Activated CD4-positive, alpha-beta T cell treated with anti-CD3 and anti-CD28 coated beads for 24 hours (primary cell): ENCODE data around the gene ARHGAP8.

Experiments used
- DNase-seq, 2 donors: peaks; one replicate each; pipeline ENCODE4 v3.0.0-alpha.2; 2020; ENCODE audit warnings: low read depth in 2 of 2

ARHGAP8 gene

GRCh38 chr22:44752285-44753188 lies at the start of gene ARHGAP8:
Gene ARHGAP8, plus strand, starts transcription at chr22:44752575. Its CDS starts 33,953 bp downstream, at chr22:44786528.
- DNase-seq = no peak

GRCh38 chr22:44703255-44703870 lies 49.0 kb upstream of the ARHGAP8 start:
- no peak for DNase-seq

- DNase-seq = no peak
These were observed 48.0 kb upstream of the ARHGAP8 start for GRCh38 chr22:44704159-44705021.

- no peak for DNase-seq
These were observed 47.4 kb upstream of the ARHGAP8 start for GRCh38 chr22:44705022-44705297.

GRCh38 chr22:44706488-44706887 lies 45.9 kb upstream of the ARHGAP8 start:
- DNase-seq = no peak

- DNase-seq = no peak
These were observed 45.2 kb upstream of the ARHGAP8 start for GRCh38 chr22:44707178-44707577.

GRCh38 chr22:44707752-44708151 lies 44.6 kb upstream of the ARHGAP8 start:
- DNase-seq = no peak

- no peak for DNase-seq
These were observed 42.4 kb upstream of the ARHGAP8 start for GRCh38 chr22:44709881-44710392.

GRCh38 chr22:44710474-44711240 lies 41.7 kb upstream of the ARHGAP8 start:
- no peak for DNase-seq

GRCh38 chr22:44711241-44711560 lies 41.2 kb upstream of the ARHGAP8 start:
- no peak for DNase-seq

GRCh38 chr22:44711690-44712555 lies 40.5 kb upstream of the ARHGAP8 start:
- DNase-seq = no peak

GRCh38 chr22:44712962-44713361 lies 39.4 kb upstream of the ARHGAP8 start:
- no peak for DNase-seq

GRCh38 chr22:44714703-44715350 lies 37.5 kb upstream of the ARHGAP8 start:
- no peak for DNase-seq

- no peak for DNase-seq
These were observed 34.0 kb upstream of the ARHGAP8 start for GRCh38 chr22:44718418-44718817.

- no peak for DNase-seq
These were observed 32.6 kb upstream of the ARHGAP8 start for GRCh38 chr22:44719586-44720368.

- no peak for DNase-seq
These were observed 31.2 kb upstream of the ARHGAP8 start for GRCh38 chr22:44721213-44721612.

GRCh38 chr22:44722611-44723010 lies 29.8 kb upstream of the ARHGAP8 start:
- DNase-seq = no peak

GRCh38 chr22:44723801-44724200 lies 28.6 kb upstream of the ARHGAP8 start:
- DNase-seq = no peak

GRCh38 chr22:44724416-44724815 lies 28.0 kb upstream of the ARHGAP8 start:
- no peak for DNase-seq
